ENCODE results near the gene NFIB.

Gene NFIB

DNA sequence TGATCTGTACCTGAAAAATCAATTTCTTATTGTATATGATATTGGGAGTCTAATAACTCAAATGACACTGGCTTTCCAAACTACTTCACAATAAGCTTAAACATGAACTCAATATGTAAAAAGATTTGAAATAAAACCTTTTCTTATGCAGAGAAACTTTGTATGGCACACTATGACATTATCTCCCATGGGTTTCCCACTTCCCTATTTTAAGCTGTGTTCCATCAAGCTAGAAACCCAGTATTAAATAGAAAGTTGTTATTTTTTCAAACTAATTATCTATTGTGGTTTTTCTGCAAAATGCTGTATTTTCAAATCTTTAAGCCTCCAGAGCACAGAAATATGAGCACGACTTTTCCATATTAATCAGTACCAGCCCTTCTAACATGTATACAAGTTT, 174.7 kb downstream of the NFIB start:
- no peak for DNase-seq

DNA sequence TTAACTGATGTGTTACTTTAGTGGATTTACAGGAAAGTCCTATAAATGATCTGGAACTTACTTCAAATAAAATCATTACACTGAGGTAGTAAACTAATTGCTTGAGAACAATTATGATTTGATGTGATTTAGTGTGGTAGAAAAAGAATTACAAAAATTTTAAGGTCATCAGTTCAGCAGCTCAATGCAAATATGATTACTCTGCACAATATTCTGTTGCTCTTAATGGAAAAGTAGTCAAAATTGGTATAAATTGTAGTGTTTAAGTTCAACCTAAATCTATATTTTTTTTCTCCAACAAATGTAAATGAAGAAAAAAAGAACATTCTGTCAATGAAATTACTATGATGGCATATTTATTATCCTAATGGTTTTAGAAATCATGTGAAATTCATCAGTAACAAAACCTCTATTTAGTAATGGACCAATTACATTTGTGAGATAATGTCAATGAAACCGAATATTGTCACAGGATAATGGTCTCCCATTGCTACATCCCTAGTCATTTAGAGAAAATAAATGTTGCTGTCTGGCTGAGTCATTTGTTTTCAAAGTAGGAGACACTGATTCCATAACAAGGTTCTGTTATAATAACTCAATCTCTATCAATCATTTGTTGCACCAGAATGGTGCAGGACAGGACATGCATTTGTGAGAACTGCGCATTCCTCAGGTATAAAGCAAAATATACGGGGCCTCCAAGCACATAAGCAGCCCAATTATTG, 177.1 kb downstream of the NFIB start:
- DNase-seq = no peak

DNA sequence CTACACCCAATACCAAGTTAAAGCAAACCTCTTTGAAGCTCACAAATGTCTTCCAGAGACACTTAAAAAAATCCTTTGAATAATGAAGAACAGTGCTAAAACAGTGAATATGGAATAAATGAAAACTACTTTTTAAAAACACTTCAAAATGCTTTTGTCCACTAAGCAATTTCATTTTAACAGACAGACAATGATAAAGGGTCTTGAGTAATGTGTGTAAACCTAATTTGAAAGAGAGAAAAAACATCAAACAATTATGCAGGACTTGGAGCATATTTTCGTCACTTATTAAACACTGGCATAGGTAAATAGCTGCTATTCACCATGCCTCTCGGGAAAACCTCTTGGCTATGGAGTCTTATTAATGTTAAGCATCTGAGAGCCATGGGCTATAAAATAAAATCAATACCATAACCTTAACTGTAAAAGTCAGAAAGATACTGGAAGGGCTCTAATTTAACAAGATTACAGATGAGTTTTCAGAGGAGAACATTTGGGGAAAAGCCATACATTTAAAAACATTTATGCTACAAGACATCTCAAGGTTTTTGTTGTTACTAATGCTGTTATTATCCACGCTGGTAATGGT, 177.8 kb downstream of the NFIB start:
- no peak for DNase-seq

DNA sequence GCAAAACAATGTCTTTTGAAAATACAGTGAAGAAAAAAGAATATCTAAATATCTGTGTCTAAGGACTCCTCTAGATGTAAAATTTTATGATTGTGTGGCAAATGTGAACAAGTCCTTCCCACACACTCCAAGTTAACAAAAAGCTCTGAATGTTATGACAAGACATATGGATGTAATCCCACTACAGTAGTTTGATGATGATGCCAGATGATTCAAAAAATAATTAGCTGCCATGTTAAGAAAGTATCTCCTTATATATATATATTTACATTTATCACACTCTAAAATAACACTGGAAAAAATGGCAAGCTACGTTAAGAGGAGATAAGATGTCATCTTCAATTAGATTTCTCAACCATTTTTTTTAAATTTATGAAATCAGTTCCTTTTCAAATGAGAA, 178.5 kb downstream of the NFIB start:
- DNase-seq = no peak

DNA sequence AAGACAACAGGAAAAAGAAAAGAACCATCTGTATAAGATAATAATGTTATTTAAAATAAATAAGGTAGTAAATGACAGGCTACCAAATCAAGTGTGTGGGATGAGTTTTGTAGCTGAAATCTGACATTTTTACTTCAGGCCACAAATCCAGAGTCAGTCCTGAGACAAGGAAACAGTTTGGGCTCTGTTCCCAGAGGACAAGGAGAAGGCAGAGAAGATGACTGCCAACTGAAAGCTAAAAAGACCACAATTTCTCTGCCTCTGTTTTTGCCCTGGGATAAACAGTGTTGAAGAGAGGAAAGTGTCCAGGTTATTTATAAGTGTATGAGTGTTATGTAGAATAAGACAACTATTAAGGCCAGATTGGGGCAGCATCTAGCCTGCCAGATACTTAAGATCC, 180.5 kb downstream of the NFIB start:
- DNase-seq = no peak

DNA sequence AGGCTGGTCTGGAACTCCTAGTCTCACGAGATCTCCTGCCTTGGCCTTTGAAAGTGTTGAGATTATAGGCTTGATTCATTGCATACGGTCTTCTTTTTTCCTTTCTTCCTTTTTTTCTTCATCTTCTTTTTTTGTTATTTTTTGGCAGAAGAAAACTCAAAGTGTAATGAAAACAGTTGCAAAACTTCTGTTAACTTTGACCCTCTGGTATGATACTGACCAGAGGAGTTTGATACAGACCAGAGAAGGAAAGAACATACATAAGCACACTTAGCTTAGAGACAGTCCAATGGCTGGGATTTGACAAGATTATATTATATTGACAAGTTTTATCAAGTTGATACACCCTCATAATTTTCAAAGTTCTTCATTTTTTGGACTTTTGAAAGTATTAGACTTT, 181.2 kb downstream of the NFIB start:
- no peak for DNase-seq

DNA sequence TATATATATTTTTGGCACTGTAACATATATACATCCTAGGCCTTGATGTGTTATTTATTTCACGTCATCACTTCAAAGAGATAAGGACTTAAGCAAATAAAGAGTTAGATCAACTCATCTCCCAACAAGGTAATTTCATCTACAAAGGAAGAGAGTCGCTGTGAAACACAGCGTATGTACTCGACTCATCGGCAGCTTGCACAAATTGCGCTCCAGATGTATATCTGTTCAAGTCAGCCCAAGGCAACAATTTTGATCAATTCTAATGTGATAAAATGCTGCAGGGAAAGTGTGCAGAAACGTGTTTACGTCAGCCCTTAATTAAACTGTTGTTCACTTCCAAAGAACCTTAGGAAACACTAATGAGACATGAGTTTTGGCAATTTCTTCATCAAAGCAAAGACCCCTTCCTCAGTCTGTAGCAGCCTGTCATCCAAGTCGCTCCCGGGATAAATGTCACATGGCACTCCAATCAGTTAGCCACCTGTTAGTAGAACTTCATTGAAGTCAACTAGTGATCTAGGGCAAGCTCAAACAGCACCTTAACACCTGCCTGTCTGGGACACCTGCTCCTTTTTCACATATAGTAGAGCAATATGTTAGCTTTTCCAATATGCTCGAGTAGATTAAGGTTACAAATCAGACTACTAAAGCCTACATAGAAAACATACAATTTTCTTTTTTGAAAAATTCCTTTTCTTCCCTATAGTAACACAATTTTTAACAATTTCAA, 182.4 kb downstream of the NFIB start:
- no peak for DNase-seq

DNA sequence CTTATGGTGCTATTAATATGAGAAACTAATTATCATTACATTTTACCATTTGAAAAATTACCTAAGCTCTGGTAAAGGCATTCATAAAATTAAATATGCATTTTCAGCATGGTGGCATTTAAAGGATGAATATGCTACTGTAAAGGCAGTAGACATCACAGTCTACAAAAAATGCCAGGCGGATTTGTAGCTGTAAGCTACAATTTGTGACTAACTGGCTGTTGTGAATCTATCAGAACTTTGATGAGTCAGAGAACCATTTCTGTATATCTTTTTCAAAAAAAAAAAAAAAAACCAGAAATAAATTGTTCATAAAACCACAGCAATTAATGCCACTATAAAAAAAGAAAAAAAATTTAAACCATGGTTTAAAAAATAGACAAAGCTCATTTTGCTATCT, 186.3 kb downstream of the NFIB start:
- no peak for DNase-seq

DNA sequence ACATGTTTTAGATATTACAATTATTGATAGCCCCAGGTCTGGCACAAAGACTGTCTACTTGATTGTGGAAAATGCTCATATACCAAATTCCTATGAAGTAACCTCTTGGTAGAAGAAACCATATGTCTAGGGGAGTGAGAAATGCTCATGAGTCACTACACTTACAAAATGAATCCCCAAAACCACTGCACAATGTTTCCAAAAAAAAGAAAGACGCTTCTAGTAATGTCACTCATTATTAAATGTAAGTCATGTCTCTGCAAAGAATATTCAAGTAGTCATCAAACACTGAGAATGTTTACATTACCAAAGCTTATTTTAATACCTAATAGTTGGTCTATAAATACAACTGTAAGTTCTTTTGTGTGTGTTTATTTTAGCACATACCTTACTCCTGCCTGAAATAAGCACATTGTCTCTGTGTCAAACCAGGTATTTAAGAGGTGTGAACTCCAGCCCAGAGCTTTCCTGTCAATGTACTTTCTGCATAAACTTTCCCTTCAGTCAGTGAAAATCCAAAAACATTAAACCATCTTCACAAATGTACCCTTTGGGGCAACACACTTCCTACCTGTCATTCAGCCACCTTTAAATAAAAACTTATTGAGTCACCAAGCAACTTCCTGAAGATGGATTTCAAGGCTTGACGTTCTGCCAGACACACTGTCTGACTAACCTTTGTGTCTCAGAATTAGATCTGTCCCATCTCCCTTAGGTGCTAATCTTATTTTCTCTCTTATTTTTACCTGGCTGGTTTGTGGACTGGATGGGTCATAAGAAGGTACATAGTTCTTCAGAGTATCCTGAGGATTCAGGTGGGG, 194.0 kb downstream of the NFIB start:
- DNase-seq = no peak

DNA sequence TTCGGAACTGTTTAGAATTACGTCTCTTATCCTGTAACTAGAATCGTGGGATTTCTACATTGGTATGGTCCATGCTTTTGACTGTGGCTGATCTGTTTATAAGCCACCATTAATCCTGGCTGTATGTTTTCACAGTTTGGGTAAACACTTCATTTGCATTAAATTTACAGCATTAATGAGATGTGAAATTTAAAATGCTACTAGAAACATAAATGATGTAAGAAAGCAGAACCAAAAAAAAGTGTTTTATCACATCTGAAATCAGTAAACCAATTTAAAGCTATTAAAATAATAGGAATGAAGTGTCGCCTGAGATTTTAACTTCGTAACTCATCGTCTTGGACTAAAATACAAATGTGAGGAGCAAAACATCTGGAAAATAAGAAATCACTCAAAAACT, 201.7 kb downstream of the NFIB start:
- no peak for DNase-seq

DNA sequence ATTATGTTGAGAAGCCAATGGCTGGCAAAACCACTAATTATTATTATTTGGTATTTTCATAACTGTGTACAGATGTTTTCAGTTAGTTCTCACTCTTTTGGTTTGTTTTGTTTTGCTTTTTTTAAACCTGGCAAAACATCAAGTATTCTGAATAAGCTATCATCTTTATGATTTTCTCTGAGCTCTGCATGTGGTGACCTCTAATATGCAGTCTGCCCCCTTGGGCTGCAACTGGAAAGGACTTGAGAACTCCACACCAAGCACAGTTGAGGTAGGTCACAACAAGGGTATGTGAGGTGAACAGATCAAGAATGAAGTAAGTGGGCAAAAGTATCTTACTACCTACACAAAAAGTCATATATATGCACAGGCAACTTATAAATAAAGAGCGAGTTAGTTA, 202.2 kb downstream of the NFIB start:
- DNase-seq = no peak

DNA sequence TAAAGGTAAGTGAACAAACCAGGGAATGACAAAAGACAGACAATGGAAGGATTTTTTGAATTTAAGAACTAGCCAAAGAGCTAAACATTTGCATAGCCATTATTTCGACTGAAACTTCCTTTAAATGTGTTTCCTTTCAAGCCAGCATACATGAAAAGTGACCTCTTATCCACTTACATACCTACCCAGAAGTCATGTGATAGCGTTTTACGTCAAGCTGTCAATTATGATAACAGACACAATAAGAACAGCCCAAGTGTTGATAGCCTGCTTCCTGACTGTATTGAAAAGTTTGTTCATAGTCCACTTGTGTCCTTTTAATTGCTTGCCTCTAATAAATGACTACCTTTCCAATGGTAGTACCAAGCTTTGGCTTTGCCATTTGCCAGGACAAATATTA, 206.0 kb downstream of the NFIB start:
- DNase-seq = no peak

DNA sequence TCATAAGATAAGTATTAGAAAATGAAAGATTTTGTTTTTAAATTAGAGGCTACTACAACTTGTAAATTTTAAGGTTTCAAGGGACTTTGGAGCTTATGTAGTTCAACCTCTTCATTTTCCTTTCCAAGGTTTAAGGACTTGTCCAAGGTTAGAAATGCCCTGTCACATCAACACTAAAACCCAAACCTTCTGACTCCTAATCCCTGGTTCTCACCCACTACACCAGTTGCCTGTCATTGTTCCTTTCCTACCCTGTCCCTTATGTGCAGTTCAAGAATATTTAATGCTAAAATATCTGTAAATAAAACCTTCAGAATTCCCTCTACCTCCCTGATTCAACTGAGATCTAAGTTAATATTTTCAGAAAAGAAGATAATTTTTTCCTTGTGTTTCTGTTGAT, 206.4 kb downstream of the NFIB start:
- no peak for DNase-seq

DNA sequence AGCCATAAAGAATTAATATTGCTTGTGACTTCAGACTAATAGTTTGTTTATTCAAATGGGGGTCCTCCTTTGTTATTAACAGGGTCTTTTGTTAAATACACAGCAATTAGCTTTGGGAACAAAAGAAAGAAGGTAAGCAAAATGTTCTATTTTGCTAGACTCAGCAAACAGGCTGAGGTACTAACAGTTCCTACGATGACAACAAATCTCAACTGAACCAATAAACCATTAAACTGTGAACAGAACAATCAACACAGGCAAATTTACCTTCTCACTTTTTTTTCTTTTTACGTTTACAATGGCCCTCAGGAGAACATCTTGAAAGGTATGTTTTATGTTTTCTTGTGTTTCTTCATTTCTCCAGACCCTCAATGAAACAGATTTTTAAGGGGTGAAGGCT, 207.2 kb downstream of the NFIB start:
- no peak for DNase-seq

DNA sequence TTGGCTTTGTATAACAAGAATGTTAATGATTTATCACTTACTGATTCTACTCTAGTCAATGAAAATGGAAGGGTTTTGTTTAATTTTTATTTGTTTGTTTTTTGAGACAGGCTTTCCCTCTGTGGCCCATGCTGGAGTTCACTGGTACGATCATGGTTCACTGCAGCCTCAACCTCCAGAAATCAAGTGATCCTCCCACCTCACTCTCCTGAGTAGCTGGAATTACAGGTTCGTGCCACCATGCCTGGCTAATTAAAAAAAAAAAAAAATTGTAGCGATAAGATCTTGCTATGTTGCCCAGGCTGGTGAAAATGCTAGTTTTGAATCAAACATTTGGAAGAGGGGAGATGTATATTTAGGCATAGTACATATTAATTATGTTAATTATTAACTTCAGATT, 209.4 kb downstream of the NFIB start:
- no peak for DNase-seq

DNA sequence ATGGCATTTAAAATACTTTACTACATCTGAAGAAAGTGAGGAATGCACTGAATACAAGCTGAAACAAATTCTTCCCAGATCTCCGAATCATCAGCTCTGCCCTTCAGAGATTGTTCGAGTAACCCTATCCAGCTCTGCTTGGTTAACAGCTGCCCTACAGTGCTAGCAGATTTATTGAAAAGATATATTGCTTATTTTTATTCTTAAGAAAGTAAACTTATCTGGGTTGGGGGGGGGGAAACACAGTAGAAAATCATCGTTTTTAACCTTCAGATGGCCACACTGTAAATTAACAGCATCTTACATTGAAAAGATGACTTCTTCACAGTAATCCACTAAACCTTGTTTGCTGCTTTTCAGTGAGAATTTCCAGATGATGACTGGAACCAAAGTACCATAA, 210.8 kb downstream of the NFIB start:
- no peak for DNase-seq

DNA sequence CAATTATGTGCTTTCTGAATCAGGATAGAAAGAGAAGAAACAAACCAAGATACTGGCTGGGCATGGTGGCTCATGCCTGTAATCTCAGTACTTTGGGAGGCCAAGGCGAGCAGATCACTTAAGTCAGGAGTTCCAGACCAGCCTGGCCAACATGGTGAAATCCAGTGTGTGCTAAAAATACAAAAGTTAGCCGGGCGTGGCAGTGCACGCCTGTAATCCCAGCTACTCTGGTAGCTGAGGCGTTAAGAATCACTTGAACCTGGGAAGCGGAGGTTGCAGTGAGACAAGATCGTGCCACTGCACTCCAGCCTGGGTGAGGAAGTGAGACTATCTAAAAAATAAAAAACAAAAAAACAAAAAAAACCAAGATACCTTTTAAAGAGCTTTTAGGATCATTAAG, 214.2 kb downstream of the NFIB start:
- no peak for DNase-seq

DNA sequence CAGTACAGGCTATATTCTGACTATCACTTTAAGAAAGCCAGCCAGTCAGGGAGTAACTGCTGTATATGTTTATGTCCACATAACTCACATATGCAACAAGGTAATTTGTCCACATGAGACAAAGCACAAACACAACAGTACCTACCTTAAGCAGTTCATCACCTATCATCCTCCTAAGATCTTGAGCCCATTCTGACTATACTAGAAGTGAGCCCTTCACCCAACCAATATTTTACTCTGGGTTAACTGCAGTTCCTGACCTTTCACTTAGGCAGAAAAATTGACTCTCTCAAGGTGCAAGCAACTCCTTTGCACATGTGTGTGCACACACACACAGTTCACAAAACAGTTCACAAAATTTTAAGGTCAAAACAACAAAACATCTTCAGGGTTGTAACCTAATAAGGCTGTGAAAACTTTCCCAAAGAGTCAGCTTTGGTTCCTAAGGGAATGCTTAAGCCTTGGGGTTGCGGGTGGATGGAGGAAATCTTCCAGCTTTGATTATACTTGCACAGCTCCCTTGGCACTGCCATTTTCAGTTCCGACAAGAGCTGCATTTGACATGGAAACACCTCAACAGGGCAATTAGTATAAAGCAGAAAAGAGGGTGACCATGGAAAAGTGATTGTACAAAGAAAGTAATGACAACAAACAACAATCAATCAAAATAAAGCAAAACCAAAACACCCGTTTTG, 215.3 kb downstream of the NFIB start:
- DNase-seq = no peak

DNA sequence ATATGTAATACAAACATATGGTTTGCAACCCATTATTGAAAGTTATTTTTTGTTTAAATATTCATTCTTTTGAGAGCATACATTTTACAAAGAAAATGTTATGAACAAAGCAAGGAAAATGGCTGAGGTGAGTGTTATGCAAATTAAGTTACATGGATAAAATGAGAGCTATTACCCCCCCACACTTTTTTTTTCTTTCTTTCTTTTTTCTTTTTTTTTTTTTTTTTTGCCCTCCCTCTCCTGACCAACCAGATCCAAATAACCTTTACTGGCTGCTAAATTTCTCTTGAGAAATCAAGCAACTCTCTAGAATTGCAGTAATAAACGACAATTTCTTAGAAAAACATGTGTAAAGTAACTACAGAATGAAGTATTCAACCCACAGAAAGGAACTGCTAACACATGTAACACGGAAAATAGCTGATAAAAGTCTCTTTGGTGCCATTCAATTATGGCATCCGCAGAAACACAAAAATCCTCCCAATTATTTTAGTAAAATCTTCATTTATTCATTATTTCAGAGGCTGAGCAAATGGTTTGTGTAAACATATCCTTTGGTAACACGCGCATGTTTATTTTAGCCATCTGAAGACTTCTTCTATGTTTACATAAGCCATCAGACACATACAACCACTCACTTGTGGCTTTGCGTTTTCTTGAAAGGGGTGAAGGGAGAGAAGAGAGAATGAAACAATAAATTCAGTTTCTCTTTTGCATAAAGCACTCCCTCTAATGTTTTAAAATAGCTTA, 216.1 kb downstream of the NFIB start:
- DNase-seq = no peak

DNA sequence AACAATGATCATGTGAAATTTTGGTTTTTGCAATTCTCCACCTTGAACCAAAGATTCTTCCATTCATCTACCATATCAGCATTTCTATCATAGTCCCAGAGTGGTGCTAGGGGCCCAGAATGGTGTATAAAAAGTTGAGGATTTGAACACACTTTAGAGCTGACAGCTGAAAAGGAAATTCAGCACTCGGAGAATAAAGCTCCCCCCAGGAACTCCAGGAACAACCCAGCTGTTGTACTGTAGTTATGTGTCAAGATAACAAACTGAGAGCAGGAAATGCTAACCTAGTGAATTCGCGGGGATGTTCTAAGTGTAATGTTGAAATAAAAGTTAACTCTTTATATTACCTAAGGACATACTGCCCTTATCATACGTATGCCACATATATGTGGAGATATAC, 216.7 kb downstream of the NFIB start:
- DNase-seq = no peak

DNA sequence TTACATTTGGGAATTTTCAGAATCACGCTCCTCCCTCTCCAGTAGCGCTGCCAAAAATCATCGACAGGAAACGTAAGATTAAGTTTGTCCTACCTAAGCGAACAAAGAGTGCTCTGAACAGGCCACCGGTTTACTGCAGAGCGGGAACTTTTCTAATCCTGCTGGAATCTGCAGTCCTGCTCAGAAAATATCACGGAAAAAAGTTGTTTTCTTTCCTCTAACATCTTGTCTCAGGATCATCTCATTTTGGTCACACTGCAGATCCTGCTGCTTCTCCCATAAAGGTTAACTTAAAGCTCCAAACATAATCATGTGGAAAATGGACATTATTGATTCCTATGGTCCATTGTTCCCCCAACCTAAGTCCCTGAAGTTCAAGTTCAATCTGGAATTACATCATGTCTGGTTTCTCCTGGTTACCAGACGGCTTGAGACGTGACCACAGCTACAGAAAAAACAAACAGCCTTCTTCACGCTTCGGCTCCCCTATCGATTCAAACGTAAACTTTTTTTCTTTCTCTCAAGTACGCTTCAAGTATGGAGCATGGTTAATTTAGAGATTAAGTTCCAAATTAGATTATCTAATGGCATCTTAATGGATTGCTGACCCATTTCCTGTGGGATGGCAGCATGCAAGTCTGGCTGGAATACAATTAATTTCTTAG, 217.6 kb downstream of the NFIB start:
- no peak for DNase-seq

DNA sequence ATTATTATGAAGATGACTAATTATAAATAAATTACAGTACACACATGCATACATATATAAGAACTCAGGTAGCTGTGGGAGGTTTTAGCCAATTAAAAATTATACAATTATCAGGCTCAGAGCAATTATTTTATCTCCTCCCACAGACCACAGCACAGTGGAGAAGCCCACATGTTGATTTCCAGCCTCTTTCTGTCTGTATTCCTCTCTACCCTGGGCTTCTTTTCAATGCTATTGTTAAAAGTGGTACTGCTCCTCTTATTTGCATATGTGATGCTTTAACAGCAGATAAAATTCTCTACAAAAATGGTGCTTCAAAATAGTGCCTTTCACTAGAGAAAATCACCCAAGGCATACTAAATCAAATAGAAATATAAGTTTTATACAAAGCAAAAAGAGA, 218.7 kb downstream of the NFIB start:
- DNase-seq = no peak

All from inflammatory macrophage treated with lipopolysaccharide for 1 hour (primary cell).